NCI-H2029 (cell line): Measurements from ENCODE around the gene CAB39L.

Experiments
- DNase-seq: peaks from one replicate; lab custom pipeline; 2025; lab: John Stamatoyannopoulos, UW

The CAB39L gene

GRCh38 chr13:49399801-49400472 lies 43.9 kb downstream of the CAB39L start:
- DNase-seq: no peak

GRCh38 chr13:49395878-49396380 lies 47.9 kb downstream of the CAB39L start:
- no peak for DNase-seq

- DNase-seq: no peak
These were observed 48.4 kb downstream of the CAB39L start for GRCh38 chr13:49395451-49395865.

- no peak for DNase-seq
These were observed 55.7 kb downstream of the CAB39L start for GRCh38 chr13:49388091-49388635.

GRCh38 chr13:49386664-49387063 lies 57.2 kb downstream of the CAB39L start:
- no peak for DNase-seq

- no peak for DNase-seq
These were observed 67.7 kb downstream of the CAB39L start for GRCh38 chr13:49376121-49376520.

- DNase-seq: no peak
These were observed 69.1 kb downstream of the CAB39L start for GRCh38 chr13:49374585-49375290.

GRCh38 chr13:49373716-49374115 lies 70.1 kb downstream of the CAB39L start:
- DNase-seq: no peak

- DNase-seq: no peak
These were observed 71.8 kb downstream of the CAB39L start for GRCh38 chr13:49371943-49372613.

GRCh38 chr13:49370371-49370770 lies 73.5 kb downstream of the CAB39L start:
- no peak for DNase-seq

- DNase-seq: no peak
These were observed 74.0 kb downstream of the CAB39L start for GRCh38 chr13:49369866-49370265.

- DNase-seq: no peak
These were observed 75.2 kb downstream of the CAB39L start for GRCh38 chr13:49368688-49369087.

- DNase-seq: no peak
These were observed 76.0 kb downstream of the CAB39L start for GRCh38 chr13:49367640-49368422.

- no peak for DNase-seq
These were observed 77.0 kb downstream of the CAB39L start for GRCh38 chr13:49366841-49367240.

GRCh38 chr13:49357694-49358093 lies 86.2 kb downstream of the CAB39L start:
- no peak for DNase-seq

- DNase-seq: no peak
These were observed 87.6 kb downstream of the CAB39L start for GRCh38 chr13:49356223-49356622.

GRCh38 chr13:49354719-49355118 lies 89.1 kb downstream of the CAB39L start:
- no peak for DNase-seq

GRCh38 chr13:49353908-49354307 lies 90.0 kb downstream of the CAB39L start:
- no peak for DNase-seq

GRCh38 chr13:49351871-49352270 lies 92.0 kb downstream of the CAB39L start:
- no peak for DNase-seq

GRCh38 chr13:49348751-49349150 lies 95.1 kb downstream of the CAB39L start:
- DNase-seq: no peak

GRCh38 chr13:49347650-49348385 lies 96.0 kb downstream of the CAB39L start:
- DNase-seq: no peak
